Thymus (tissue), 14 donors: ENCODE data around the gene ZNF367. TPM values are rescaled to one million over a fixed set of nuclear protein-coding genes. Genes with fewer than 3 reads are reported as not detected.

Experiments
- DNase-seq, 9 donors: peaks; one replicate each; pipeline ENCODE4 v3.0.0-alpha.2; 2013; ENCODE audit warnings: low spot score in 9 of 9, low read depth in 6 of 9, missing footprints in 1 of 9
- H3K27ac ChIP-seq, 2 donors: one replicate each; pipeline ENCODE4 v1.5.1; 2013; ENCODE audit warnings: control low read depth in 1 of 2, low read depth in 1 of 2, low read length in 1 of 2, mild to moderate bottlenecking in 1 of 2, moderate library complexity in 1 of 2
- H3K27me3 ChIP-seq, 2 donors: one replicate each; pipeline ENCODE4 v1.5.1; 2013; ENCODE audit warnings: low read length in 1 of 2; ENCODE audit not compliant: control insufficient read depth in 2 of 2, insufficient read depth in 1 of 2
- H3K36me3 ChIP-seq, 2 donors: one replicate each; pipeline ENCODE4 v1.5.1; 2013; ENCODE audit warnings: low read length in 1 of 2, mild to moderate bottlenecking in 1 of 2, moderate library complexity in 1 of 2; ENCODE audit not compliant: control insufficient read depth in 2 of 2, insufficient read depth in 2 of 2
- H3K4me1 ChIP-seq, 2 donors: one replicate each; pipeline ENCODE4 v1.5.1; 2013; ENCODE audit warnings: low read length in 2 of 2; ENCODE audit not compliant: control insufficient read depth in 2 of 2, insufficient read depth in 2 of 2
- H3K4me3 ChIP-seq, 2 donors: one replicate each; pipeline ENCODE4 v1.5.1; 2013; ENCODE audit warnings: low read length in 2 of 2, control low read depth in 1 of 2, mild to moderate bottlenecking in 1 of 2
- H3K9me3 ChIP-seq, 2 donors: one replicate each; pipeline ENCODE4 v1.5.1; 2013; ENCODE audit warnings: low read length in 1 of 2, mild to moderate bottlenecking in 1 of 2; ENCODE audit not compliant: control insufficient read depth in 2 of 2, insufficient read depth in 1 of 2
- WGBS: extraction: QIAGEN DNeasy Blood & Tissue Kit; methylation state at CpG from one replicate; pipeline ENCODE4 v1.1.7; 2013; 5-methylcytosine and 5-hydroxymethylcytosine counted together
- long read RNA-seq, 10 donors: transcript quantifications; one replicate each; lab custom pipeline, GENCODE V29; 2026
- polyA plus RNA-seq: library from polyadenylated mRNA; stranded (reverse); fragments of 200-250 nt; gene quantifications from one replicate; pipeline ENCODE4 v1.2.3, GENCODE V29; 2013
- total RNA-seq: library from RNA; stranded (reverse); fragments of 120-200 nt; gene quantifications from one replicate; pipeline ENCODE4 v1.2.4, GENCODE V29; 2013
- donor health status: healthy.

The ZNF367 gene
- 12.1 TPM for total RNA-seq
- polyA plus RNA-seq, result 4.3 TPM
- long read RNA-seq, donor 1, result 0 reads
- long read RNA-seq, donor 2, result 0 reads
- long read RNA-seq, donor 3, transcript ZNF367-201 (5 exons, 3,646 nt), result major isoform, 8 of 8 reads
- long read RNA-seq, donor 3, partial matches to known transcripts, result 0 of 8 reads
- long read RNA-seq, donor 3, other reads (novel, unspliced or antisense), result 0 of 8 reads
- long read RNA-seq, donor 4, transcript ZNF367-201 (5 exons, 3,646 nt), result major isoform, 7 of 7 reads
- long read RNA-seq, donor 4, partial matches to known transcripts, result 0 of 7 reads
- long read RNA-seq, donor 4, other reads (novel, unspliced or antisense), result 0 of 7 reads
- long read RNA-seq, donor 5, partial matches to known transcripts, result 0 of 4 reads
- long read RNA-seq, donor 5, other reads (novel, unspliced or antisense), result 0 of 4 reads
- long read RNA-seq, donor 6, transcript ZNF367-201 (5 exons, 3,646 nt), result major isoform, 5 of 5 reads
- long read RNA-seq, donor 6, partial matches to known transcripts, result 0 of 5 reads
- long read RNA-seq, donor 6, other reads (novel, unspliced or antisense), result 0 of 5 reads
- long read RNA-seq, donor 7, partial matches to known transcripts, result 5 of 6 reads
- long read RNA-seq, donor 7, other reads (novel, unspliced or antisense), result 0 of 6 reads
- long read RNA-seq, donor 8, result 0 reads
- long read RNA-seq, donor 9, partial matches to known transcripts, result 7 of 9 reads
- long read RNA-seq, donor 9, other reads (novel, unspliced or antisense), result 0 of 9 reads
- long read RNA-seq, donor 10, partial matches to known transcripts, result 0 of 4 reads
- long read RNA-seq, donor 10, other reads (novel, unspliced or antisense), result 0 of 4 reads

- H3K9me3 ChIP-seq, result no peaks in the 10 kb centered on the region
- peak in 7 of 9 donors; percentile 41 to 92 (median 80) for DNase-seq
- H3K27me3 ChIP-seq, result no peaks in the 10 kb centered on the region
- WGBS, result under 1% methylated on average over 100 of the region's 100 CpGs
- H3K4me3 ChIP-seq, result peak within 1 kb of the TSS; percentile 90 to 99
- peaks cover 6 to 22% of the 10 kb centered on the region in 2 donors for H3K4me1 ChIP-seq
- peak within 1 kb of the TSS; percentile 96 to 98 for H3K27ac ChIP-seq
- no peaks in the 10 kb centered on the region for H3K36me3 ChIP-seq
These were observed at the start of gene ZNF367 for GRCh38 chr9:96418083-96418919. Gene ZNF367 (minus strand): TSS chr9:96418370. CDS start chr9:96418032, 338 bp downstream.

- no peaks in the 10 kb centered on the region for H3K36me3 ChIP-seq
- H3K27ac ChIP-seq, result no peak overlapping the region
- no peaks in the 10 kb centered on the region for H3K4me1 ChIP-seq
- DNase-seq, result no peak
- H3K27me3 ChIP-seq, result no peaks in the 10 kb centered on the region
- no peaks in the 10 kb centered on the region for H3K9me3 ChIP-seq
- no peak overlapping the region for H3K4me3 ChIP-seq
- WGBS, result 96% methylated on average over 5 of the region's 5 CpGs
These were observed 49.6 kb upstream of the ZNF367 start for GRCh38 chr9:96467784-96468183.

- Histone ChIP-seq H3K9me3 (no peaks in the 10 kb centered on the region), H3K4me1 (no peaks in the 10 kb centered on the region), H3K4me3 (no peak overlapping the region), H3K36me3 (no peaks in the 10 kb centered on the region), H3K27ac (no peak overlapping the region), H3K27me3 (no peaks in the 10 kb centered on the region)
- no peak for DNase-seq
- WGBS, result 93% methylated on average over 6 of the region's 6 CpGs
These were observed 46.3 kb upstream of the ZNF367 start for GRCh38 chr9:96464426-96464825.

GRCh38 chr9:96462541-96462940 is 44.4 kb upstream of the ZNF367 start:
- Histone ChIP-seq H3K27me3 (no peaks in the 10 kb centered on the region), H3K9me3 (no peaks in the 10 kb centered on the region), H3K27ac (no peak overlapping the region), H3K36me3 (no peaks in the 10 kb centered on the region), H3K4me1 (no peaks in the 10 kb centered on the region), H3K4me3 (no peak overlapping the region)
- 98% methylated on average over 6 of the region's 6 CpGs for WGBS
- no peak for DNase-seq

- no peaks in the 10 kb centered on the region for H3K9me3 ChIP-seq
- no peak overlapping the region for H3K27ac ChIP-seq
- no peaks in the 10 kb centered on the region for H3K27me3 ChIP-seq
- H3K4me1 ChIP-seq, result no peaks in the 10 kb centered on the region
- DNase-seq, result no peak
- H3K36me3 ChIP-seq, result no peaks in the 10 kb centered on the region
- H3K4me3 ChIP-seq, result no peak overlapping the region
- WGBS, result 92% methylated on average over 8 of the region's 8 CpGs
These were observed 43.2 kb upstream of the ZNF367 start for GRCh38 chr9:96461336-96461735.

GRCh38 chr9:96460882-96461281 is 42.7 kb upstream of the ZNF367 start:
- Histone ChIP-seq H3K27me3 (no peaks in the 10 kb centered on the region), H3K4me1 (no peaks in the 10 kb centered on the region), H3K27ac (no peak overlapping the region), H3K36me3 (no peaks in the 10 kb centered on the region), H3K4me3 (no peak overlapping the region), H3K9me3 (no peaks in the 10 kb centered on the region)
- no peak for DNase-seq

GRCh38 chr9:96460470-96460869 is 42.3 kb upstream of the ZNF367 start:
- Histone ChIP-seq H3K4me1 (no peaks in the 10 kb centered on the region), H3K27me3 (no peaks in the 10 kb centered on the region), H3K27ac (no peak overlapping the region), H3K4me3 (no peak overlapping the region), H3K36me3 (no peaks in the 10 kb centered on the region), H3K9me3 (no peaks in the 10 kb centered on the region)
- no peak for DNase-seq
- WGBS, result 94% methylated on average over 5 of the region's 5 CpGs

GRCh38 chr9:96459268-96460007 is 41.3 kb upstream of the ZNF367 start:
- Histone ChIP-seq H3K27me3 (peaks cover 0 to 2% of the 10 kb centered on the region in 2 donors), H3K27ac (no peak overlapping the region), H3K36me3 (no peaks in the 10 kb centered on the region), H3K4me1 (no peaks in the 10 kb centered on the region), H3K9me3 (no peaks in the 10 kb centered on the region), H3K4me3 (no peak overlapping the region)
- no peak for DNase-seq
- WGBS, result 96% methylated on average over 7 of the region's 7 CpGs
